ENCODE data around the gene PDCD11.

PDCD11 gene

DNA sequence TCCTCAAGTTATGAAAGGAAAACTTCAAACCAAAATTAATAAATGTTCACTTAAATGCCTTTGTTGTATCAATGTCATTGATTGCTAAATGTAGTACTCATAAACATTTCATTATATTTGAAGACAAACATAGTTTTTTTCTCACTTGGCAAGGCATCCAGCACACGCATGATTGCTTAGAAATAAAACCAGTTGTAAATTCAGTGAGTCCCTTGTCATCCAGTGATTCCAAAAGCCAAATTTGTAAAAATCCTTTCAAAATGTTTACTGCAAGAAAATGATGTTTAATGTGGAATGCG is 90.9 kb downstream of the PDCD11 start:
- TF ChIP-seq, protein P1, sequence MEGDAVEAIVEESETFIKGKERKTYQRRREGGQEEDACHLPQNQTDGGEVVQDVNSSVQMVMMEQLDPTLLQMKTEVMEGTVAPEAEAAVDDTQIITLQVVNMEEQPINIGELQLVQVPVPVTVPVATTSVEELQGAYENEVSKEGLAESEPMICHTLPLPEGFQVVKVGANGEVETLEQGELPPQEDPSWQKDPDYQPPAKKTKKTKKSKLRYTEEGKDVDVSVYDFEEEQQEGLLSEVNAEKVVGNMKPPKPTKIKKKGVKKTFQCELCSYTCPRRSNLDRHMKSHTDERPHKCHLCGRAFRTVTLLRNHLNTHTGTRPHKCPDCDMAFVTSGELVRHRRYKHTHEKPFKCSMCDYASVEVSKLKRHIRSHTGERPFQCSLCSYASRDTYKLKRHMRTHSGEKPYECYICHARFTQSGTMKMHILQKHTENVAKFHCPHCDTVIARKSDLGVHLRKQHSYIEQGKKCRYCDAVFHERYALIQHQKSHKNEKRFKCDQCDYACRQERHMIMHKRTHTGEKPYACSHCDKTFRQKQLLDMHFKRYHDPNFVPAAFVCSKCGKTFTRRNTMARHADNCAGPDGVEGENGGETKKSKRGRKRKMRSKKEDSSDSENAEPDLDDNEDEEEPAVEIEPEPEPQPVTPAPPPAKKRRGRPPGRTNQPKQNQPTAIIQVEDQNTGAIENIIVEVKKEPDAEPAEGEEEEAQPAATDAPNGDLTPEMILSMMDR (conservative IDR thresholded peaks at IDR 0.05; ENCODE audit: low read depth, low read length): no peak
- no peak for DNase-seq (ENCODE audit: low read depth)
- H3K4me3 ChIP-seq (ENCODE audit: low read length): no peak overlapping the region

DNA sequence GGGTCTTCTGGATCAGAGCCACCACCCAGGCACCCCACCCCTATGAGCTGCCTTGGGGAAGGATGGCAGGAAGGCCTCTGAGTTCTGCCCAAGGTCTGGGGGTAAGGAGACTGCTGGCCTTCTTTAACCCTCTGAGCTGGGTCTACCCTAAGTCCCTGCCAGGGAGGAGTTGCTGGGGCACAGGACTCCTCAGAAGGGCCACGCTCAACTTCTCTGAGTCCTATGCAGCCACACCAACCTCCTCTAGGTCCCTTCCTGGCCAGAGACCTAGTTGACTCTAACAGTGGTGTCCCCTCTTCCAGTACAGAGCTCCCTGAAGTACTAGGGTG is 94.5 kb downstream of the PDCD11 start:
- H3K4me3 ChIP-seq (ENCODE audit: low read length): no peak overlapping the region
- TF ChIP-seq, protein P1 (conservative IDR thresholded peaks at IDR 0.05; ENCODE audit: low read depth, low read length): no peak
- DNase-seq (ENCODE audit: low read depth): no peak

DNA sequence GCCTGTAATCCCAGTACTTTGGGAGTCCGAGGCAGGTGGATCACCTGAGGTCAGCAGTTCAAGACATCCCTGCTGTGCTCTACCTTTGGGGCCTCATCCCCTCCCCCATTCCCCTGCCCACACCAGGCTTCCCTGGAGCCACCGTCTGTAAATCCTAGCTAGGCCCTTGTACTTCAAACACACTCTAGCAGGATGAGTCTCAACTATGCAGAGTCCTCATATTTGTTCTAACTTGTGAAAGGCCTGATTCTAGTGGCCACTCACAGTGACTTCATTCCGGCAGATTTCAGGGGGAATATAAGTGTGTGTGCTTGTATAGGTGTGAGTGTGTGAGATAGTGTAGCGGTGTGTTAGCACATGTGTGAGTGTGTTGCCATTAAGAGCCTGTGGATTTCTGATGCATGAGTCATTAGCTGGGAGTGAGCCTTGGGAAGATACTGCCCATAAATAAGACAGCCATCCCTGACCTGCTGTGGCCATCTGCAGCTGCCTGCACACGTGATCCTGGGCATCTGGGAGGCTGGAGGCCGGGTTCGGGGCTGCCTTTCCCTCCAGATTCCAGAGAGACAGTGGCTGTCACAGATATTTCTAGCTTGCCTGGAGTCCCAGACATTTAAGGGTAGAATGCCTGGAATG is 95.4 kb downstream of the PDCD11 start:
- DNase-seq (ENCODE audit: low read depth): peak; percentile 53
- H3K4me3 ChIP-seq (ENCODE audit: low read length): no peak overlapping the region
- TF ChIP-seq, protein P1 (conservative IDR thresholded peaks at IDR 0.05; ENCODE audit: low read depth, low read length): no peak

DNA sequence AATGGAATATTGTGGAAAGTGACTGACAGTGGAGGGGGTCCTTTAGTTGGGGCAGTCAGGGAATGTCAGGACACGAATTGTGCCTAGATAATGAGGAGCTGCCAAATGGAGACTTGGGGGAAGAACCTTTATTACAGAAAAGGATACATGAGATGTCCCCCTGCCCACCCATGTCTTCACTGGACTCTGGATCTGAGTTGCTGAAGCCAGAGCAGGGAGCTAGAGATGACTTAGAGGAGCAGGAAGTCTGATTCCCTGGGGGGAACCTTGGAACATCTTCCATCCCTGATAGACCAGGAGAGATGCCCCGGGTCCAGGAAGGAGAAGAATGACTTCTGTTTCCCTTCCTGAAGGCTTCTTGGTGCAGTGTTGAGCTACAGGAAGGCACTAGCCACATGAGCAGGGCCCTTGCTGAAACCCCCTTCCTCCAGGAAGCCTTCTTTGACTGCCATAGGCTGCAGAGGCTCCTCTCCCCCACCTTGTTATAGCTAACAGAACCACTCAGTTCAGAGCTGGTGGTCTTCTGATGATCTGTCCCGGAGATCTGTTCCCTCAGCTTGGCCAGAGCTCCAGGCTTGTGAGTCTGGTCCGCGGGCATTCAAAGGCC is 96.3 kb downstream of the PDCD11 start:
- H3K4me3 ChIP-seq (ENCODE audit: low read length): no peak overlapping the region
- DNase-seq (ENCODE audit: low read depth): no peak
- TF ChIP-seq, protein P1 (conservative IDR thresholded peaks at IDR 0.05; ENCODE audit: low read depth, low read length): no peak

DNA sequence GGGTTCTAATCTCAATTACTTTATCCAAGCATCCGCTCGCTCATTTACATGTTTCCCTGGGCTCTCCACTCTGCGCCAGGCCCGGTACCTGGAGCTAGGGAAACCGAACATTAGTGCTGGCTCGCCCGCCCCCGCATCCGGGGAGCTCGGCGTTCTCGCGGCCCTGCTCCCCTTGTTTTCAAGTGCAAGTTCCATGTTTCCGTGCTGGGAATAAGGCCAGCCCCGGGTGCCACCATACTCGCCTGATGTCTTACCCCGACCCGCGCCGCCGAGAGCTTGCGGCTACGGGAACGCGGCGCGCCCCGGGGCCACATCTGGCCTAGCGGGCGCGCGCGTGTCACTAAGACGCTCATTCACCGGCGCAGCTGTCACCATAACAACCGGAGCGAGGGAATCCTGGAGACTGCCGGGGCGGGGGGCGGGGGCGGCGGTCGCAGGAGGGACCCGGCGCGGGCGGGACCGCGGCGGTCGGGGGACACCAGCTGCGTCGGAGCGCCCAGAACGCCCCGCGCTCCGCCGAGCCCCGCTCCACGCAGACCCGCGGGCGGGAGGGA is 97.0 kb downstream of the PDCD11 start, which contains the start of gene NEURL1:
TSS of gene NEURL1 (plus strand) at position 344 of the 554 bp plus-strand sequence. CDS start 683 bp downstream, outside the sequence.
- DNase-seq (ENCODE audit: low read depth): no peak
- TF ChIP-seq, protein P1 (conservative IDR thresholded peaks at IDR 0.05; ENCODE audit: low read depth, low read length): no peak
- peak within 1 kb of the TSS; percentile 29 for H3K4me3 ChIP-seq (ENCODE audit: low read length)

DNA sequence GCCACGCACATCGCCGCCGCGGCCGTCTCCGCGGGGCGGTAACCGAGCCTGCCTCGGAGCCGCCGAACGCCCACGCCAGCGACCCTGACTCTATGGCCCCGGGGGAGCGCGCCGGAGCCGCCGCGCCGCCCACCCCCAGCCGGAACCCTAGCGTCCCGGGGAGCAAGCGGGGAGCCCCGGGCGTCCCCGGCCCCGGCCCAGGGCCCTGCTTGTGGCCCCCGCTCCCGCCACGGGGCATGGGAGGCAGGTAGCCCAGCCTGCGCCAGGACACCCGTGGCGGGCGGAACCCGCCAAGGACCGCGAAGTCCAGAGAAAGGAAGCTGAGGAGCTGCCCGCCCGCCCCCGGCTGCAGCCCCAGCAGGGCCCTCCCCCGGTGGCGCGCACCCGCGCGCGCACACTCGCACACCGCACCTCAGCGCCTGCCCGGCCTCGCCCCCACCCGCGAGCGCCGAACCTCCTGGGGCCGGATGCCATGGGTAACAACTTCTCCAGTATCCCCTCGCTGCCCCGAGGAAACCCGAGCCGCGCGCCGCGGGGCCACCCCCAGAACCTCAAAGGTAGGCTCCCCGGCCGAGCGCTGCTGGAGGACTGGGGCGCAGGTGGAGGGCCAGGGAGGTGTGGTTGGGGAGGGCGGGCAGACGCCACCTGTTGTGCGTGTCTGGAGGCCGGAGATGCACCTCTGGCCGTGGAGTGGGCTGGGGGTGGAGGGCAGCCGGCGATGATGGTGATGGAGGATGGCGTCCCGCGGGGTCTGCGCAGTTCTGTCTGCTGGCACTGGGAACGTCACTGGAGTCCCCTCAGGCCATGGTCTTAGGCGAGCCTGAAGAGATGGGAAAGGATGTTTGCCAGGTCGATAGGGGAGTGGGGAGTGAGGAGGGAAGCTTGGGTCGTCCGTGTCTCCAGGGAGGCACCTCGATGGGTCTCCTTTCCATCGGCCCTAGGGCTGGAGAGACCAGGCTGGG is 97.8 kb downstream of the PDCD11 start:
- no peak for DNase-seq (ENCODE audit: low read depth)
- H3K4me3 ChIP-seq (ENCODE audit: low read length): peak overlapping the region; percentile 24
- TF ChIP-seq, protein P1 (conservative IDR thresholded peaks at IDR 0.05; ENCODE audit: low read depth, low read length): no peak
